Hair follicle dermal papilla cell (primary cell): ENCODE measurements around the gene ATP1A1. TPM values are rescaled to one million over a fixed set of nuclear protein-coding genes. Genes with fewer than 3 reads are reported as not detected.

Experiments used
- small RNA-seq: library from RNA; depleted of rRNA; stranded (forward); fragments of <200 nt; gene quantifications from one replicate; pipeline ENCODE3, GENCODE V24; 2012
- total RNA-seq: library from RNA; depleted of rRNA; stranded (reverse); fragments of >200 nt; gene quantifications from 2 replicates; pipeline ENCODE4 v1.2.3, GENCODE V29; 2012

ATP1A1 gene
- total RNA-seq: 134 and 146 TPM in 2 replicates

DNA sequence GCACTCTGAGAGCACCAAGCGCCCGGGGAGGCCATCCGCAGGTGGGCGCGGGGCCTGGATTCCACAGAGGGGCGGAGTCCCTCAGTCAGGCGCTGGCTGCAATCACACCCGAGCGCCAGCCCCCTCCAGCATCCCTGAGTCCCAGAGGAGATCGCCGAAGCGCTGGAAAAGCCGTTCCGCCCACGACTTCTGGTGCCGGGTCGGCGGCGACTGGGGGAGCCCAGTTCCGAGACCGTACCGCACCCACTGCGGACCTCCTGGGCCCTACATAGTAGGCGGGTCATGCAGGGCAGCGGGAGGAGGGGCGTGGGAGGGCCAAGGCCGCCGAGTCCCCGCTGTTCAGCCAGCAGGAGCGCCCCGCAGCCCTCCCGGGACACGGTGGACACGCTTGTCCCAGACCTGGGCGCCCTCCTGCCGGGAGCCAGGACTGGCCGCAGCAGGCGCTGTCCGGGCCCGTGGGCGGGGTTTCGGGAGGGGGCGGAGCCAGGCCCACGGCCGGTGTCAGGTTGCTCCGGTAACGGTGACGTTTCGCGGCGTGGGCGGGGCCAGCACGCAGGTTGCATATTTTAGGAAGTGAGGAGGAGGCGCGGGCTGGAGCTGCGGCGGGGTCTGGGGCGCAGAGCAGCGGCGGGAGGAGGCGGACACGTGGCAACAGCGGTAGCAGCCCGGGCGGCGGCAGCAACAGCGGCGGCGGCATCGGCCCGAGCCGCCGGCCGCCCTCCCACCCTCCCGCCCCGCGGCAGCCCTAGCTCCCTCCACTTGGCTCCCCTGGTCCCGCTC lies at the start of gene ATP1A1:
Gene ATP1A1, plus strand, starts transcription at position 594 of the 780 bp plus-strand sequence. CDS start 268 bp downstream, outside the sequence.

Small RNA genes within 50 kb of the gene (small RNA-seq; reads per million reads assigned to genes)
- gene RF00019: not detected
- gene RNU6-817P: not detected

Other genes with a start within 250 kb of the ATP1A1 start
- gene CD58, start 197.8 kb downstream of the ATP1A1 start, total RNA-seq: 8.9 and 9.1 TPM in 2 replicates